NCI-H2107 (cell line): Measurements from ENCODE around the gene AIFM3.
A peak's percentile ranks its signal among the peaks of the same experiment; 100 is the strongest.

Source experiments
- DNase-seq: peaks from one replicate; lab custom pipeline; 2025; lab: John Stamatoyannopoulos, UW

The AIFM3 gene

DNA sequence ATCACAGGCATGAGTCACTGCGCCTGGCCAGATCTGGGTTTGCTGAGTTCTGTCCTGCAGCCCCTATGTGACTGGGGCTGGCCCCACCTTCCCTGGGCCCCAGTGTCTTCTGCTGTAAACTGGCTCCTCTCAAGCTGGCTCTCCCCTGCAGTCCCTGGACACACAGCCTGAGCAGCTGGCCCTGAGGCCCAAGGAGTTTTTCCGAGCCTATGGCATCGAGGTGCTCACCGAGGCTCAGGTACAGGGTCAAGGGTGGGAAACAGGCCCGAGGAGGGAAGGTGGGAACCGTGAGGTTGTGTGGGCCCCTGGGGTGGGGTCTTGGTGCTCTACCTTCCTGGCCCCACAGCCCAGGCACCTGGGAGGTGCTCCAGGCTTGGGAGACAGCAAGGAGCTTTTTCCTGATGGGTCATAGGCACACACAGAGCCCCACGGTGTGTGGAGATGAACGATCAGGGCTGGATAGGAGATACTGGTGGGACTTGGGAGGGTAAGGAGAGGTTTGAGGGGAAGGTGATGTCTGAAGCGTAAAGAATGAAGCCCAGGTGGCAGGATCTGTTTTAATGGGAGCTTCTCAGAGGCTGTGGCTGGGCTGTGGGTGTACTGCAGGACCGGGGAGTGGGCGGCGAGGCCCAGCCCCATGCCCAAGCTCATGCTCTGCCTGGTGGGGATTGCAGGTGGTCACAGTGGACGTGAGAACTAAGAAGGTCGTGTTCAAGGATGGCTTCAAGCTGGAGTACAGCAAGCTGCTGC is 8.7 kb downstream of the AIFM3 start:
- DNase-seq: no peak

- no peak for DNase-seq
These were observed 9.3 kb downstream of the AIFM3 start for GRCh38 chr22:20976291-20976877.

DNA sequence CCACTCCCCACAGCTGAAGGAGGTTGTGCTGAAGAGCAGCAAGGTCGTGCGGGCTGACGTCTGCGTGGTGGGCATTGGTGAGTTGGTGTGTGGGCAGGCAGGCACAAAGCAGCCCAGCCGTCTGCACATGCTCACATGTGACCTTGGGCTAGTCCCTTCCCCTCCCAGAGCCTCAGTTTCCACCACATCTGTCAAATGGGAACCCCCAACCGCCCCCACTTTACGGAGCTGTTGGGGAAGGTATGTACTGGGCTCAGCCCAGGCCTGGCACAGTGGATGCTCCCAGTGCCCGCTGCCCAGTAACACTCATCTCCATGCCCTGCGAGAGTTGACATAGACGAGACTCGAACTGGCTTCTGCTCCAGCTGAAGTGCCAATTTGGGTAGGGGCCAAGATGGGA is 10.0 kb downstream of the AIFM3 start:
- no peak for DNase-seq

DNA sequence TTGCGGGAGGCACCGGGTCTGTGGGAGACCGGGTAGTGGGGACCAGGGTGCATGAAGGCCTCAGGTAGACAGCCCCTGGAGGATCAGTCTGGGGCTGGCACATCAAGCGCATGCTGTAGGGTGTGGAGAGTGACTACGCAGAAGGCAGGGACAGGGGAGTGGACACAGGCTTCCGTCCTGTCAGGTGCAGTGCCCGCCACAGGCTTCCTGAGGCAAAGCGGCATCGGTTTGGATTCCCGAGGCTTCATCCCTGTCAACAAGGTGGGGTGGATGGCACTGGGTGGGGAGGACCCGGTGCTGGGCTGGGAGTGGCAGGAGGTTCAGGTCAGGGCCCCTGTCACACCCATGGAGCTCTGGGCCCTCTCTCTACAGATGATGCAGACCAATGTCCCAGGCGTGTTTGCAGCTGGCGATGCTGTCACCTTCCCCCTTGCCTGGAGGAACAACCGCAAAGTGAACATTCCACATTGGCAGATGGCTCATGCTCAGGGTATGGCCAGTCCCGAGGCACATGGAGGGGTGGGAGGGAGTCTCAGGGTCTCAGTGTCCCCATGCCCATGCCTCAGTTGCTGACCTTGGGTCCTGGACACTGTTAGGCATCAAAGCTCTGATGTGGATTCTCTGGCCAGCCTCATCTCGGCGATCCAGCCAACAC is 10.6 kb downstream of the AIFM3 start:
- no peak for DNase-seq

DNA sequence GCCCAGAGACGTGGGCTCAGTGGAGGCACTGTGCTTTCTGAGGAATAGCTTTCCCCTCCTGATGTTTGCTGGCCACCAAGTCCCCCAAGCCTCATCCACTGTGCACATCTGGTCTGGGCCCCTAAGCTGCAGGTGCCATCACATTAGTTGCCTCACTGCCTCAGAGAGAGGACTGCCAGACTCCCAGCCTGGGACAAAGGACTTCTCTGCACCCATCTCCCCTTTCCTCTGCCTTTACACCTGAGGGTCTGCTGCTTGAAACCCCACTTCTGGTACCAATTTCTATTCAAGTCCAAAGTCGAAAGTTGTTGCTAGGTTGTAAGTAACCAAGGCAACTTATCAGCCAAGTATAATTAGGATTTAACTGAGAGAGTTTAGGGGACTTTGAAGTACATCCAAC is 11.4 kb downstream of the AIFM3 start:
- DNase-seq: no peak

DNA sequence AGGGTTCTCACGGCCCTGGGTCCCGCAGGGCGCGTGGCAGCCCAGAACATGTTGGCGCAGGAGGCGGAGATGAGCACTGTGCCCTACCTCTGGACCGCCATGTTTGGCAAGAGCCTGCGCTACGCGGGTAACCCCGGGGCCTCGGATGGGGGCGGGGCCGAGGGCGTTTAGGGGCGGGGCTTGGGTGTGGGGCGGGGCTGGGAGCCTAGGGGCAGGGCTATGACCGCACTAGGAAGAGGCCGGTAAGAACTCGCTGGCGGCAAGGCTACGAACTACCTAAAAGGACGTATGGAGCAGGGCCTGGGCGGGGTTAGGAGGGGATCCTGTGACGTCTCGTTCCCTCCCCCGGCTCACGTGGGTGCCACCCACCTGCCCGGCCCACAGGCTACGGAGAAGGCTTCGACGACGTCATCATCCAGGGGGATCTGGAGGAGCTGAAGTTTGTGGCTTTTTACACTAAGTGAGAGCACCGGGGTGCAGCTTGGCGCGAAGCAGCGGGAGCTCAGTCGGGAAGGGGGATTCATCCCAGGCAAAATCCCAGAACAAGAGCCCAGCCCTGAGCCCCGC is 12.3 kb downstream of the AIFM3 start:
- no peak for DNase-seq

DNA sequence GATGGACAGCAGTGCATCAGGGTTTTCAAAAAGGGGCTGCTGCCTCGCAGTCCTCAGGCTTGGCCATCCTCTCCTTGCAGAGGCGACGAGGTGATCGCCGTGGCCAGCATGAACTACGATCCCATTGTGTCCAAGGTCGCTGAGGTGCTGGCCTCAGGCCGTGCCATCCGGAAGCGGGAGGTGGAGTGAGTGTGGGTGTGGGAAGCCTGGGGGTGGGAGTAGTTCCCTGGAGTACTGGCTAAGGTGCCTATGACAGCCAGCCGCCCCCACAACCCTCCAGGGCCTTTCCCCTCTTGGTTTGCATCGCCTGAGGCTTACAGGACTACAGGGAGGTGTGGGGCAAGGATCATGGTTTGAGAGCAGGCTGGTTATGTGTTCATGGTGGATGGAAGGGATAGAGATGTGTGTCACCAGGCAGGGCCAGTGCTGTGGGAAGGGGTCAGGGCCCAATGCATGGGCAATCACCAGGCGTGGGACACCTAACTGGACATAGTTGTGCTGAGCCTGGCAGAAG is 12.9 kb downstream of the AIFM3 start:
- DNase-seq: no peak

DNA sequence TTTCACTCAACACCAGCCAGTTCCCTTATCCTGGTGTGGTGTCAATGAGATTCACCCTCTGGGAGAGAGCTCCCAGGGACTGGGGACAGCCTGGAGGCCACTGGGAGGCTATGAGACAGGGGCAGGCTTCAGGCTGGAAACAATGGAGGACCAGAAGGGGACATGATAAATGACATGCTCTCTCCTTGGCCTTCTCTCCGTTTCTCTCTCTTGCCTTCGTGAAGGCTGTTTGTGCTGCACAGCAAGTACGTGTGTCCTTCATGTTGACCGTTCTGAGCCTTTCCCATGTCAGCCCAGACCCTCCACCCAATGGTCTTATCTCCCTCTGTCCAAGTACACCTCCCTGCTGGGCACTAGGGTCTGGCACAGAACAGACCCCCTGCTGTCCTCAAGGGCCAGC is 13.5 kb downstream of the AIFM3 start:
- DNase-seq: no peak

DNA sequence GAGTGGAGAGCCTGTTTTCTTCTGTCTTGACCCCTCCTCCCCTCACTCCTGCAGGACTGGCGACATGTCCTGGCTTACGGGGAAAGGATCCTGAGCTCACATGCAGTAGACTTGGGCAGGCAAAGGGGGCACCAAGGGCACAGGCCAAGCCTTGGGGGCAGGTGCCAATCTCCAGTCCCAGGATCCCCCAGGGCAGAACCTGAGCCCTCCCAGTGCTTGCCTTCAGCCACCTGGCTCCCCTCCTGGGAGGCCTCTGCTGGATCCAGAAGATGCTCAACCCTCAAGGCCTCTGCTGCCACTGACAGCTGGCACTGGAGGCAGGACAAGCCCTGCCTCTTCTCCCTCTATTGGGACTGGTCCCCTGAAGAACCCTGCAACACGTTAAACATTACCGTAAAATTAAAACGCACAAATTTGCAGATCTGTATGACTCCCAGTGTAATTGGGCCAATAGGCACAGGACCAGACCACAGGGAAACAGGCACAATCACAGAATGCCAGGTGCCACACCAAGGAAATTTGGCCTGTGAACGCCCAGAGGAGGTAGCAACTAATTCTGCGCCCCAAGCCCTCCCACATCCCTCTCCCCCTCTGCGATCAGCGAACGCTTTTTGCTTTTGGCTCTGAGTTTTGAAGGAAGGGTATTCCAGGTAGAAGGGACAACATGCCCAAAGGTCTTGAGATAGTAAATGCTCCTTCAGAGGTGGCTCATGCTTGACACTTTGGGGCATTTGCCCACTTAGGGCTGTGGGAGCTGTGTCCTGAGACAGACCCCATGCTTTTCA is 14.1 kb downstream of the AIFM3 start:
- DNase-seq: no peak

- DNase-seq: peak; percentile 23
These were observed 14.9 kb downstream of the AIFM3 start, which contains the start of gene LZTR1 for GRCh38 chr22:20981787-20982562. Gene LZTR1, plus strand, starts transcription at chr22:20982297. Its CDS starts 75 bp downstream, at chr22:20982372.

- no peak for DNase-seq
These were observed 15.5 kb downstream of the AIFM3 start for GRCh38 chr22:20982563-20982882.

- no peak for DNase-seq
These were observed 16.2 kb downstream of the AIFM3 start for GRCh38 chr22:20983081-20983771.

- no peak for DNase-seq
These were observed 18.7 kb downstream of the AIFM3 start for GRCh38 chr22:20985720-20986119.

- DNase-seq: no peak
These were observed 19.3 kb downstream of the AIFM3 start for GRCh38 chr22:20986365-20986764.

- DNase-seq: no peak
These were observed 20.3 kb downstream of the AIFM3 start for GRCh38 chr22:20987375-20987774.

- no peak for DNase-seq
These were observed 21.7 kb downstream of the AIFM3 start for GRCh38 chr22:20988573-20989322.

DNA sequence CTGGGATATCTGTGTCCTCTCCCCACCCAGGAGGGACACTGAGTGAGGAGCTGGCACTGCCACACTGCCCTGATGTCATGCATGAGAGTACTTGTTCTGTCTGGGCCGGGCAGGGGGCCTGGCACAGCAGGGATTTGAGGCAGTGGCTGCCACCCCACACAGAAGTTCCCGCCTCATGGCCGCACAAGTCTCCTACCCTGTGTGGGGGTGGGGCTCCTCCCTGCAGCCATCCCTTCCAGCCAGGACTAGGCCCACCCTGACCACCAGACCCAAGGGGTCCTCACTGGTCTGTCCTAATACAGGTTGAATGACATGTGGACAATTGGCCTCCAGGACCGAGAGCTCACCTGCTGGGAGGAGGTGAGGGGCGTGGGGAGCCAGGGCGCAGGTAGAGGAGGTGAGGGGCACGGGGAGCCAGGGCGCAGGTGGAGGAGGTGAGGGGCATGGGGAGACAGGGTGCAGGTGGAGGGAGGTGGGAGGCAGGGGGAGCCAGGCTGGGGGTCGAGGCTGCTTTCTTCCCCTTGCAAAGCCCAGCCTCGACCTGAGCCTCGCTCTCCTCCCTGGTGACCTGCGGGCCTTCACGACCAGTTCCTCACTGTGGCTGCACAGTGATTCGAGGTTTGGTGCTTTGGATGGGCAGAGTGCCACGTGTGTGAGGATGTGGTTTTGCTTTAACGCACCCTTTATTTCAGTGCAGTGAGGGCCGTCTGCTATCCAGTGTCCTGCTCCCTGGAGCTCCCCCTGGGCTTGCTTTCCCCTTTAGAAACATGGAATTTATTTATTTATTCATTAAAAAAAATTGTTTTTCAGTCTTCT is 22.5 kb downstream of the AIFM3 start:
- no peak for DNase-seq

- DNase-seq: no peak
These were observed 23.4 kb downstream of the AIFM3 start for GRCh38 chr22:20990184-20991180.
